HG02884 (cell line): Measurements from ENCODE around the gene C3orf20.
"Not testable (repeated sequence)": the region's sequence is repeated elsewhere in the genome, so short reads cannot be mapped to it uniquely, and the experiment has no call there.

Experiments
- ATAC-seq: cut with Tn5 transposase; IDR thresholded peaks from one replicate; pipeline ENCODE4 v1.9.1; 2021; ENCODE audit warnings: mild to moderate bottlenecking, moderate library complexity; ENCODE audit not compliant: unreplicated experiment

The C3orf20 gene

GRCh38 chr3:14793858-14794234, 118.9 kb downstream of the C3orf20 start:
- ATAC-seq = no peak

GRCh38 chr3:14794435-14794834, 119.5 kb downstream of the C3orf20 start:
- no peak for ATAC-seq

- no peak for ATAC-seq
Measured at GRCh38 chr3:14795996-14796395, 121.1 kb downstream of the C3orf20 start.

GRCh38 chr3:14796403-14797077, 121.6 kb downstream of the C3orf20 start:
- ATAC-seq = no peak

- no peak for ATAC-seq
Measured at GRCh38 chr3:14797731-14798130, 122.8 kb downstream of the C3orf20 start.

GRCh38 chr3:14798231-14798630, 123.3 kb downstream of the C3orf20 start:
- ATAC-seq = no peak

GRCh38 chr3:14799146-14799545, 124.2 kb downstream of the C3orf20 start:
- no peak for ATAC-seq

- ATAC-seq = no peak
Measured at GRCh38 chr3:14801031-14801430, 126.1 kb downstream of the C3orf20 start.

GRCh38 chr3:14801668-14802380, 126.9 kb downstream of the C3orf20 start:
- no peak for ATAC-seq

GRCh38 chr3:14802381-14802731, 127.4 kb downstream of the C3orf20 start:
- no peak for ATAC-seq

GRCh38 chr3:14803101-14803980, 128.4 kb downstream of the C3orf20 start:
- no peak for ATAC-seq

GRCh38 chr3:14803981-14804834, 129.3 kb downstream of the C3orf20 start:
- no peak for ATAC-seq

- ATAC-seq = no peak
Measured at GRCh38 chr3:14804835-14805780, 130.2 kb downstream of the C3orf20 start.

GRCh38 chr3:14805961-14806537, 131.1 kb downstream of the C3orf20 start:
- no peak for ATAC-seq

- no peak for ATAC-seq
Measured at GRCh38 chr3:14806641-14807263, 131.8 kb downstream of the C3orf20 start.

GRCh38 chr3:14808025-14808424, 133.1 kb downstream of the C3orf20 start:
- no peak for ATAC-seq

- ATAC-seq = no peak
Measured at GRCh38 chr3:14808502-14809266, 133.7 kb downstream of the C3orf20 start.

- not testable (repeated sequence) for ATAC-seq
Measured at GRCh38 chr3:14809611-14810010, 134.7 kb downstream of the C3orf20 start.
